ENCODE data around the gene MSI2.

The MSI2 gene

DNA sequence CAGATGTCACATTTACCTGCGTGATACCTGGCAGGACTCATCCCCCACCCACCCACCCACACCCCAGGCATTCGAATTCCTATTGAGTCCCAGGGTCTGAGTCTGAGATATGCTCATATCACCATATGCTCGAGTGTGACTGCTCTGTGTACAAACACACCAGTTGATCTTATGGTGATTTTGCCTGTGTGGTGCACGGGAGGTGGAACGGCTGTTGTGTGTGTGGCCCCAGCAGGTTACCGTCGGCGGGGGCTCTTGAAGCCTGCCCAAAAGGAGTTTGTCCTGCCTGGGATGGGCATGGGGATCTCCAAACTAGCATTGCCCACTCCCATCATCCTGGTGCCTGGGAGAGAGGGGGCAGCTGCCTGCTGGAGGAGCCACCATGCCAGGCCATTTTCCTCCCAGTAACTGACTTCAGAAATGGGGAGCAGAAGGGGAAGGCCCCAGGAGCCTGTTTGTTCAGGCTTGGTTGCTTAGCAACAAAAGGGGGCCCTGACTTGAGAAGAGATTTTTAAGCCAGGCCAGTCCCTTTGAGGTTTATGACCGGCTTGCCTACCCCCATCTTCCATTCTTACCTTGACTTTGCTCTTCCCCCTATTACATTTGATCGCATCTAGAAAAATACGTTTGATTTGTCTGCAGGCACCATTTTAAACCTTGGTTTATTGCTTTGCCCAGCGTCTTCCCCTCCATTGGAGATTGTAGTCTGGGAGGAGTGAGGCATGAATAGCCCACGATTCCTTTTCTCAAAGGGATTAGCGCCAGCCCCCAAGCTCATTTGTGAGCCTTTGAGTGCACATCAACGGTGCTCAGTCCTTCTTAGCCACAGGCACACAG lies 271.1 kb downstream of the MSI2 start:
- DNase-seq (ENCODE audit: low read depth) = no peak

GRCh38 chr17:57528058-57528451 lies 271.7 kb downstream of the MSI2 start:
- DNase-seq (ENCODE audit: low read depth) = no peak

DNA sequence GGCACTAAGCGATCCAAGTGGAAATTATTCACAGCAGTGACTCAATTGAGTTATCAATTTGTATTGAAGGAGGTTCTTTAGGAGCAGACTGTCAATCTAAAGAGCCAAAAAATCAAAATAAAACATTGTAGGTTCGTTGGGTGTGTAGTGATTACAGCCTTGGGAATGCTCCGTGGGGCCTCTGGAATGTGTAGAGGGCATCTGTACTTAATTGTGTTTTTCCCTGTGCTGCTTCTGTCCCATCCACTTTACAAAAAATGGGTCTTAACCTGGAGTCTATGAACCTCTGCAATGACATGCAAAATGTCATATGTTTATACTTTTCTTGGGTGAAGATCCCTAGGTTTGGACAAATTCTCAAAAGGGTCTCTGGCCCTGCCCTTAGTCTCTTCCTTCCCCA lies 273.7 kb downstream of the MSI2 start:
- no peak for DNase-seq (ENCODE audit: low read depth)

- no peak for DNase-seq (ENCODE audit: low read depth)
Observed at GRCh38 chr17:57530508-57530907, 274.2 kb downstream of the MSI2 start.

DNA sequence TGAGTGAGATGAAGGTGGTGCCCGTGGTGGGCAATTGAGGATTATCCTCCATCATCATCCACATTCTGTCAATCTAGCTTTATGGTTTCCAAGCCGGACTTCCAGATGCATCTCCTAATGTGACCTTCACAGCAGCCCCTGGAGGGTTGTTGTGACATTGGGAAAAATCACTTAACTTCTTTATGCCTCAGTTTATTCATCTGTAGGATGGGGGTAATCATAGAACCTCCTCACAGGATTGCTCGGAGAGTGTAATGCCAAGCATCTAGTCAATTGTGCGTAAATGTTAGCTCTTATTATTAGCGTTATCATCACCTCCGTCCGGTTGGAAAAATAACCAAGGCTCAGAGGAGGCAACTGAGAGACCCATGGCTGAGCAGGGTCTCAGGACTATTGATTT lies 274.8 kb downstream of the MSI2 start:
- no peak for DNase-seq (ENCODE audit: low read depth)

DNA sequence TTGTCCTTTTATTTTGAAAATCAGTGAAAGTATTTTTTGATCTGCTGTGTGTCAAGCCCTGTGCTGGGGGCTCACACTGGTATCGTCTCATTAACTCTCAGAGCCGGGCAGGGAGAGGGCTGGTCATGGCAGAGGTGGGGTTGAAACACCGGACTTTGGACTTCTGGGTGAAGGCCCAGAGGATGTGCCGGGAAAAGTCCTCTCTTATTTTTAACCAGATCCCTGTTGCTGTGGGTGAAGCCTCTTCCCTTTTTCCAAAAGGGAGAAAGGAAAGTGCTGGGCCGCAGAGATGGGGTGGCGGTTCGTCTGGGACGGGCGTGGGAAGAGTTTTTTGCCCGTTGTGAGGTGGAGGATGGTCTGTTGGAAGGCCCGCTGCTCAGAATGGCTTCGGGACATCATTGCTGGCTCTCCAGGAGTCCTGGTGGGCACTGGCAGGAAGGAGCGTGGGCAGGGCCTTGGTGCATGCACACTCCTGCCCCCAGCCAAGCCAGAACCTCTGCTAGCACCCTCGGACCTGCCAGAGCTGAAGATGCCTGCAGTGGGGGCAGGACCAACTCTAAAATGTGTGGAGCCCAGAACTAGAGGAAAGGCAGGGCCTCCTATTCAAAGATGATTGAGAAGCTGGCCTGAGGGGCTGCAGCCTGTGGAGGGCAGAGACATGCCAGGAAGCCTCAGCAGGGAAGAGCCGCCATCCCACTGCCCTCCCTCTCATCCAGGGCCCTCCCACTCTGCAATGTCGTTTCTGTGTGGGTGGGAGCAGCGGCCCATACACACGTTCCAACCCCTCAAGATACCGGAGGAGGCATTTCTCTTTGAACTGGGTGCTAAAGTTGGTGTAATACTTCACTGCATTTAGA lies 275.6 kb downstream of the MSI2 start:
- DNase-seq (ENCODE audit: low read depth) = no peak

- no peak for DNase-seq (ENCODE audit: low read depth)
Observed at GRCh38 chr17:57532556-57532955, 276.2 kb downstream of the MSI2 start.

GRCh38 chr17:57532966-57533365 lies 276.6 kb downstream of the MSI2 start:
- no peak for DNase-seq (ENCODE audit: low read depth)

DNA sequence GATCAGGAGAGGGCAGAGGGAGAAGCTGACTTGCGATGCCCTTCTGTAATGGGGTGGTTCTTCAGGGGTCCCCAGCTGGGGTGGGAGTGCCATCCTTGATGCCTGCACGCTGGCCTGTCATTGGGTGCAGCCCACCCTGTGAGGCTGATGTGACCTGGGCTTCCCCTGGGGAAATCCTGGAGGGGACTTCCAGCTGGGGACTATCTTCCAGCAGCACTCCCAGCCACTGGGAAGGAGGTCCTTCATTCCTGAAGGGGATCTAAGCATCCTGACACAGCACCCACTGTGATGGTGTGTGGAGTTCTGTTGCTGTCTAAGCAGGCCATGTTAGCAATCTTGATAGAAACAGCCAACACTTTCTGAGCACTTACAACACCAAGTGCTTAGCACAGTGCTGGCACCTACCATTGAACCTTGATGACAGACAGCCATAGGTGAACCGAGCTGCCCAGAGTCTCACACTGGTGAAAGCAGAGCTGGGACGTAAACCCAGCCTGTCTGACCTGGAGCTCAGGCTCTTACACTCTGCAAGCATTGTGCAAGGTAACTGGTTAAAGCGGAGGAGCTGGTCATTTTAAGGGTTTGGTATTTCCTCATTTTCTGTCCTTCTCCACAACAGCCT lies 277.5 kb downstream of the MSI2 start:
- no peak for DNase-seq (ENCODE audit: low read depth)

DNA sequence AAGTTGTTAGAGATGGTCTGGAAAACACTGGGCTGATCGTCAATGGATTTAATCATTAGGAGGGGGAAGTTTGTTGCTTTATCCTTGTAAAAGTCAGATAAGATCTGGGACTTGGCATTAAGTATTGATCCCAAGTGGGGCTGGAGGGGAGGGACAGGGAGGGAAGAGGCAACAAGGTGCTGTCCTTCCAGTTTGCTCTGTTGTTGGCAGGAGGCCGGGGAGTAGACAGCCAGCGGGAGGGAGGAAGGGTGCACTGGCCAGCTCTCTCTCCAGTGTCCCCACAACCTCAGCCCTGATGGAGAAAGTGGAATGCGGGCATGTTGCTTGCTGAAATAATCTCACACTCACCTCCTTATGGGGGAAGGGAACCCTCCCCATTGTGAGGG lies 278.5 kb downstream of the MSI2 start:
- no peak for DNase-seq (ENCODE audit: low read depth)

- no peak for DNase-seq (ENCODE audit: low read depth)
Observed at GRCh38 chr17:57535249-57535966, 279.1 kb downstream of the MSI2 start.

- no peak for DNase-seq (ENCODE audit: low read depth)
Observed at GRCh38 chr17:57536289-57536688, 280.0 kb downstream of the MSI2 start.

DNA sequence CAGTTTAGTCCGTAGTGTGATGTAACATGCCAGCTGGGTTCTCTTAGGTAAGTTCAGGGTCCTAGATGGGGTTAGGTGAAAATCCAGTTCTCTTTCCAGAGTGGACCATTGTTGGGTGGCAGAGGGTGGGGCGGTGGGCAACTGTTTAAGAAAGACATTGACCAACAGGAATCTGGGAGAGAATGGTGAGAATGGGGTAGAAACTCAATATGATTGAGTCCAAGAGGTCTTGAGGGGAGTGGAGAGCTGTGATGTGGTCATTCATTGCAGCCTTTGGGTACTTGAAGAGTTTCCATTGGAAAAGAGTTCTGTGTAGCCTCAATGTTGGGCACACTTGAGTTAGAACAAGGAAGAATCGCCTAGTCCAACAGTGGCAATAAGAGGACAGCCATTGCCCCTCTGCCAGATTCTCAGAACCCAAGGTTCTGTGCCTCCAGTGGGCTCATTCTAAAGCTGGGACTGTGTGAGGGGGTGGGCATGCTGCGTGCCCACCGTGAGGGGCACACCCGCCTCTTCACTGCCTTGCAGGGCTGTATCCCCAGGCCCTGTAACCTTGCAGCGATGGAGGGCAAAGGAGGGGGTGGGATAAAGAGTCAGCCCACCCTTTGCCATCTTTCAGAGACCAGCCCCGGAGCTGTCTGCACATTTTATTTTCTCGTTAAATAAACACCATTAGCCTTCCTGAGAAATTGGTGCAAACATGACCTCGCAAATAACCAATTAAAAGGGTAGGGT lies 280.6 kb downstream of the MSI2 start:
- no peak for DNase-seq (ENCODE audit: low read depth)

- no peak for DNase-seq (ENCODE audit: low read depth)
Observed at GRCh38 chr17:57537524-57538410, 281.4 kb downstream of the MSI2 start.

DNA sequence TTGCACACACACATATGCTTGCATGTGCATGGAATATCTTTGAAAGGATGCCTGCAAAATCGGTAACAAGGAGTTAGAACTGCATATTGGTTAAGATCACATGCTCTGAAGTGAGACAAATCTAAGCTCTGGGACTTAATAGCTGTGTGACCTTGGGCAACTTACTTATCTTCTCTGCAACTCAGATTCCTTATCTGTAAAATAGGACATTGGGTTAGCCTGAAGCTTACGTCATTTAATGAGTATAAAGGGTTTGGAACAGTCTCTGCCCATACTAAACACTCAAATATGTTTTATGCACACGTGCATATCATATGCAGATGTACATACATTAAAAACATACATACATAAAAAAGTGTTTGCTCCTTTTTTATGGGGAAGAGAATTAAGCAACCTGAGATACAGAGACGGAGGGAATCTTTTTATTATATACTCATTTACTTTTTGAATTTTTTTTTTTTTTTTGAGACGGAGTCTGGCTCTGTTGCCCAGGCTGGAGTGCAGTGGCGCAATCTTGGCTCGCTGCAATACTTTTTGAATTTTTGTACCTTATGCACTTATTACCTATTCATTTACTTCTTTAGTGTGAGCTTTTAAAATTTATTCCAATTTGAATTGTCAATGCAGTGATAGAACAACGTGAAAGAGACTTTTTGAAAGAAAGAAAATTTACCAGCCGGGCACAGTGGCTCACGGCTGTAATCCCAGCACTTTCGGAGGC lies 282.6 kb downstream of the MSI2 start:
- DNase-seq (ENCODE audit: low read depth) = no peak

DNA sequence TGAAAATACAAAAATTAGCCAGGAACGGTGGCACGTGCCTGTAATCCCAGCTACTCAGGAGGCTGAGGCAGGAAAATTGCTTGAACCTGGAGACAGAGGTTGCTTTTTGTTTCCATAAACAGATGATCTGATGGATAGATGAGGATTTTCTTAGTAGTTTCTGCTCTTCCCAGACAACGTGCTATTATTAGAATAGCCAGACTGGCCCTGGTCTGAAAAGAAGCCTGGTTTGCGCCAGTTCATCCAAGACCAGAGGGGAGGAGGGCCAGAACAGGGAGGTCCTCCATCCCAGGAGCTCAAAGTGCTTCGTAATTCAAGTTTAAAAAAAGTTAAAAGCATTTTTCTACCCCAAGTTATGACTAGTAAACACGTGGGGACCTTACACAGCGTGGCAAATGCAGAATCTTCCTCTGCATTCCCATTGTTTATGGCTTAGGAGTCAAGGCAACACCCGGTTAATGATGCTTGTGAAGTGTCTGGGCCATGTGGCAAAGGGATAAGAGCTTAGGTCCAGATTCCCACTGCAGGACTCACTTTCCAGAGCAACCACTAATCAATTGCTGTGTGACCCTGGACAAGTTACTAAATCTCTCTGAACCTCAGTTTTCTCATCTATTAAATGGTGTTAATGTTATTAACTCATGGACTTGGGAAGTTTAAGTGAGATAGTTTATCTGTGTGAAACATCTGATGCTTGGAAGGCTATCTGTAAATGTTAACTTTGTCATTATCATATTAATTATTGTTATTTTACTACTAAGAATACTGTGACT lies 283.4 kb downstream of the MSI2 start:
- no peak for DNase-seq (ENCODE audit: low read depth)

- no peak for DNase-seq (ENCODE audit: low read depth)
Observed at GRCh38 chr17:57540596-57540995, 284.3 kb downstream of the MSI2 start.

GRCh38 chr17:57541049-57541448 lies 284.7 kb downstream of the MSI2 start:
- DNase-seq (ENCODE audit: low read depth) = no peak
